T-helper 1 cell (primary cell): ENCODE results near the gene SLC4A7.
"Not testable (repeated sequence)": the region's sequence is repeated elsewhere in the genome, so short reads cannot be mapped to it uniquely, and the experiment has no call there.

ENCODE experiments used
- DNase-seq, 5 donors: peaks; one replicate each; pipeline ENCODE4 v3.0.0-alpha.2; 2012 to 2020
- total RNA-seq, 4 donors: gene quantifications; one replicate each; lab custom pipeline; 2026; lab: John Stamatoyannopoulos, UW

The SLC4A7 gene
- total RNA-seq, result 95.0 to 179 (median 142) reads per million in 4 donors

DNA sequence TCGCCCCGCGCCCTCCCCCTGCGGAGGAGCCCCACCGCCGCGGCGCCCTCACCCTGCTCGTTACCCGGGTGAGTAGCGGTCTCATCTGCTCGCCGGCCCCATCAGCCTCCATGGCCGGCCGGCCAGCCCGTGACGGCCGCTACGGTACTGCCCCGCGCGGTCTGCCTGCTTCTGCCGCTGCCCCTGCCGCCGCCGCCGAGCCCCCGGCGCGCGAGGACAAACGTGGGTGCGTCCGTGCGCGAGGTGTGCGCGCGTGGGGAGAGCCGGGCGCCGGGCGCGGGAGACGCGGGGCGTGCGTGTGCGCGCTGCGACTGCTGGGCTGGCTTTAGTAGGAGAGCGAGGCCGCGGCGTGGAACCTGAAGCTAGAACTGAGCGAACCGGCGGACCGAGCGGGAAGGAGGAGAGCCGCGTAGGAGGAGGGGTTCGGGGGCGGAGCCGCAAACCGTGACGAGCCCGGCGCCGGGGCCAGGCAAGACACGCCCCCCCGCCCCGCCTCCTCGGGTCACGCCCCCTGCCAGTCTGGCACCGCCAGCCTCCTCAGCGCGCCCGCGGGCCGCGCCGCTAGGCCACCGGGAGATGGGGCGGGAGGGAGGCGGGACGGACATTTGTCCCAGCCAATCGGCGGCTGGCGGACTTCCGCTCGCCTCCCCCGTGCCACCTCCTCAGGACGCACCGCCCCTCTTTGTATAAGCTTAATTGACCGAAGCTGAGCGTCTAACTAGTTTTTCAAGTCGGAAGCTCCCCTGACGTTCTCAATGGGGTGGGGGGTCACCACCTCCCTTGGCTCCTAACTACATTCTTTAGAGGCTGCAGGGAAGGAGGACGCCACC is at the start of gene SLC4A7:
SLC4A7 (minus strand) TSS at position 370 of the 830 bp plus-strand sequence; CDS start at position 112, 258 bp downstream.
- peak; percentile 98 to 99 (median 98) for DNase-seq

DNA sequence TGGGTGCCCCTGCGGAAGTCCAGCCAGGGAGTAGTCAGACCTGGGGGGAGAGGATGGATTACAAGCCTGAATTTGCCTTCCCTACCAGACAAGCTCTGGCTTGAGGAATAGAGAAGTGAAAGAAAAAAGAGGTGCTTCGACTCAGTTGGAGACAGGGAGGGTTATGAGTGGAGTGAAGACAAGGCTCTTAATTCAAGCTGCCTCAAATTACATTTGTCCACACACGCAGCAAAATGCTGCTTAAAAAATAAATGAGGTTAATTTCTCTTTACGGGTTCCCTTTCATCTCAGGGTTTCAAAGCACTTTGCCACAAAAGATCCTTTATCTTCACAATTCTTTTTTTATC is 49.0 kb upstream of the SLC4A7 start:
- no peak for DNase-seq

DNA sequence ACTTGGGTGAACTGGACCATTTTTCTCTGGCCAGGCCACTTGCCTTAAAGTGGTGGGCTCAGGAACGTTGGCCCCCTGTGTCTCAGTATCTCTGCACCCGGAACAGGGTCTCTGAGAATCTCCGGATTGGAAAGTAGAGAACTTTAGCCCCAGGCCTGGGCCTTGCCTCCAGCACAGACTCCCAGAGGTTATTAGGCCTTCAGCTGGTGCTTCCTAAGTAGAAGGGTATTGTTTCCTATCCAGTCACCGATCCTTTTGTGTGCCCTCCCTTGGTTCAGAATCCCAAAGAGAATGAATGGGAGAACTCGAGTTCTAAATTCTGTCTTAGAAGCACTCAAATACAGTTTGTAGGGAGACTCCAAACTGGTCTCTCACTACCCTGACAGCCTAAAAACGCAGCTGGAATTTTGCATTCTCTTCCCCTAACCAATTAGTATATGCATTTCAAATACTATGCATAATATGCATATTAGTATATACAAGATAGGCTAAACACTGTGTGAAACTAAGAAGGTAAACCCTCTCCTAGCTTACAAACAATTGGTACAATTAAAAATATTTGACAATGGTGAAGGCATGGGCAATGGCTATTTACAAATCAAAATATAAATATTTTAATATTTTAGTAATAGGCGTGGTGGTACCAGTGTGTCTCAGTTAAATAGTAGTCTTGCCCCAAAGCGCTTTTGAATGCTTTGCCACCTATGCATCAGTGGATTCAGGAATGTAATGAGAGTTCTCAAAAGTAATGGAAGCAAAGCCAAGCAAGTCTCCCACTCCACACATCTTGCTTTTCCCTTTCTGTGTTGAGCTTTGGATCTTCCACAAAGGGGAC is 48.5 kb upstream of the SLC4A7 start:
- no peak for DNase-seq

DNA sequence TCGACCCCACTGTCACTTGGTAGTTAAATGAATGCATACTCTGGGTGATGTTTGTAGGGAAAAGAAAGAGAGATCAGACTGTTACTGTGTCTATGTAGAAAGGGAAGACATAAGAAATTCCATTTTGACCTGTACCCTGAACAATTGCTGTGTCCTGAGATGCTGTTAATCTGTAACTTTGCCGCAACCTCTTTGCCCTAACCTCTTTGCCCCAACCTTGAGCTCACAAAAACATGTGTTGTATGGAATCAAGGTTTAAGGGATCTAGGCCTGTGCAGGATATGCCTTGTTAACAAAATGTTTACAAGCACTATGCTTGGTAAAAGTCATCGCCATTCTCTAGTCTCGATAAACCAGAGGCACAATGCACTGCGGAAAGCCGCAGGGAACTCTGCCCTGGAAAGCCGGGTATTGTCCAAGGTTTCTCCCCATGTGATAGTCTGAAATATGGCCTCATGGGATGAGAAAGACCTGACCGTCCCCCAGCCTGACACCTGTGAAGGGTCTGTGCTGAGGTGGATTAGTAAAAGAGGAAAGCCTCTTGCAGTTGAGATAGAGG is 47.1 kb upstream of the SLC4A7 start:
- DNase-seq, result not testable (repeated sequence)

DNA sequence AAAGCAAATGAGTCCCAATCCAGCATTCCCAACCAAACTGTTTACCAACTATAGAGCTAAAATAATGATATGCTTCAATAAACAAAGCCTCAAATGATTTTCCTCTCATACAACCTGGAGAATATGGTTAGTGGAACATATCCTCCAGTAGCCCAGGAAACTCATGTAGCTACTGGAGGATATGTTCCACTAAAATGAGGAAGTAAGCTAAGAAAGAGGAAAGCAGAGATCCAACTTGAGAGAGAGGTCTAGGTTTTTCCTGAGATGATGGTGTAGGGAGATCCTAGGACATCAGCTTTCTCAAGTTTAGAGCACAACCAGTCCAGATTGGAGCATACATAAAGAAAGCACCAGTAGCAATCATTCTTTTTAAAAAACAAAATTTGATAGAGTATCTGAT is 44.6 kb upstream of the SLC4A7 start:
- DNase-seq, result no peak

DNA sequence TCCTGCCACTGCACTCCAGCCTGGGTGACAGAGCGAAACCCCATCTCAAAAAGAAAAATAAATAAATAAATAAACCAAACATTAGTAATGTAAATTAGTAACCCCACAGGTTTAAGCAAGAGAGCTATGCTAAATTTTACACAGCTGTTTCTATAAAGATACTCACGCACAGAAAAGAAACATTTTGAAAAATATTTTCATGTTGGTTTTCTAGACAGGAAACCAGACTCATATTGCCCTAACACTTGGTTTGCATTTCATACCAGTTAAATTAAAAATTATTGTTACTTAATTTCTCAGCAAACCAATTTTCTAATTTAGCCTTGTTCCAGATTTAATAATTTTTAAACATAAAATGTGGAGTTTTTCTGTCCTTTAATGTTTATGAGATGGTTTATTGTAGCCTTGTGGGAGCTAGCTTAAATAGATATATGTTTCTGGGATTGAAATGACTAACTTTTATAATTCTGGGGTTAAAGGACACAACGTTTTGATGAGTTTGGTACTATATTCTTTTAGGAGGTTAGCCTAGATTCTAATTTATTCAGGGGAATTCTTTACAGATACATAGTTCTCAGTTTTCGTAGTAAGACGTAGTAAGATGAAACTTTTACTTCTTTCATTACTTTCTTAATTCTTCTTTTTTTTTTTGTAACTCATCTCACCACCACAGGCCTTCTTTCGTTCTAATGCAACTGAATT is 42.6 kb upstream of the SLC4A7 start:
- no peak for DNase-seq

DNA sequence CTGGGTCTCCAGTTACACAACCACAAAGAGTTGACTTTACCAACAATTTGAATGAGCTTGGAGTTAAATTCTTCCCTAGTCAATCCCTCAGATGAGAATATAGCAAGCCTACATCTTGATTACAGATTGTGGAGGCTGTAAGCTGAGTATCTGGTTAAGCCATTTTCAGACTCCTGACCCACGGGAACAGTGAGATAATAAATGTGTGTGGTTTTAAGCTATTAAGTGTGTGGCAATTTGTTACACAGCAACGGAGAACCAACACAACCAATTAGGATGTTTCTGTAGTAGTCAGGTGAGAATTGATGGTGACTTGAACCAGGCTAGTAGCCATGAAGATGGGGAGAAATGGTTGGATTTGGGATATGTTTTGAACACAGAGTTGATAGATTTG is 37.7 kb upstream of the SLC4A7 start:
- DNase-seq, result no peak

DNA sequence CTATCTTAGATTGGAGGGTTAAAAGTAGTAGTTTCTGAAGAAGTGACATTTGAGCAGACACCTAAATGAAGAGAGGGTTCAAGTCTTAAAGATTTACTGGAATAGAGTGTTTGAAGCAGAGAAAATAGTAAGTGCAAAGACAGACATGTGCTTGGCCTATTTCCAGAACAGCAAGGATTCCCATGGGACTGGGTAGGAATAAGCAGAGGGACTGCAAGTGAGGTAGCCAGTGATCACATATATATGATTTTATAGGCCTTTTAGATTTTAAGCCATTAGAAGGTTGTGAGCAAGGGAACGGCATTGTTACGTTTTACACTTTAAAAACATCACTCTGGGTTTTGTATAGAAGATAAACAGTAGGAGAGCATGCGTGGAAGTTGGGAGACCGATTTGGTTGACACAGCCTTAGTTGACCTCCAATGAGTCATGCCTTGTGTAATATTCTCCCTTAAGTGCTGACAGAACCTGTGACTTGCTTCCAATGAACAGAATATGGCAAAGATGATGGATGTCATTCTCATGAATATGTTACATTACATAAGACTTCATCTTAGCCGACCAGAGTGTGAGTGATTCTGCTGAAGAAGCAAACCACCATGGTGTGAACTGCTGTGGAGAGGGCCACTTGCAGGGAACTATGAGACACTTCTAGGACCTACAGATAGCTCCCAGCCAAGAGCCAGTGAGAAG is 37.1 kb upstream of the SLC4A7 start:
- no peak for DNase-seq

DNA sequence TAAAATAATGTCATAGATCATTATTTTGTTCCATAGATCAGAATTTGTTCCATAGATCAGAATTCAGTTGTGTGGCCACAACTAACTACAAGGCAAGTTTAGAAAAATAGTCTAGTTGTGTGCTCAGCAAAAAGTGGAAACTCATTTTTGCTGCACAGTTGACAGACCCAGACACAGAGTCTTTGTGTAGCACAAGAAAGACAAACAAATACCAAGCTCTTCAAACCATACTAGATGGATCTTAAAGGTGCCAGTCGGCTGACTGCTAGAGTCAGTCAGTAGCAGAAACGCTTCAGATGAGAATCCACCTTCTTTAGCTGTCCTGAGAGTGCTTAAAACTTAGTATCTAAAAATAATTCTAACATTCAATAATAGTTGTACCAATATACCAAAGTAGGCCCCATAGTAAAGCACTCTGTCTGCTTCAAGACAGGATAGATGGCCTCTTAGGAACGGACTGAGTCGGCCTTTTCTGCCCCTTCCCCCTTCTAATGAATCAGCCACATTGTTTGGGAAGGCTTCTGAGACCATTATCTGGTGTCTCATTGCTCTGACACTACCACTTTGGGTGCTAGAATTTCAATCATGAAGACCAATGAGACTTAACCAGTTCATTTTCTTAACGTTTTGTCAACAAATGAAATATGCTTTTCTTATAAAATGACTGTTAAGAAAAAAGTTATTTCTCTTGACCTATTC is 27.7 kb upstream of the SLC4A7 start:
- DNase-seq, result no peak

DNA sequence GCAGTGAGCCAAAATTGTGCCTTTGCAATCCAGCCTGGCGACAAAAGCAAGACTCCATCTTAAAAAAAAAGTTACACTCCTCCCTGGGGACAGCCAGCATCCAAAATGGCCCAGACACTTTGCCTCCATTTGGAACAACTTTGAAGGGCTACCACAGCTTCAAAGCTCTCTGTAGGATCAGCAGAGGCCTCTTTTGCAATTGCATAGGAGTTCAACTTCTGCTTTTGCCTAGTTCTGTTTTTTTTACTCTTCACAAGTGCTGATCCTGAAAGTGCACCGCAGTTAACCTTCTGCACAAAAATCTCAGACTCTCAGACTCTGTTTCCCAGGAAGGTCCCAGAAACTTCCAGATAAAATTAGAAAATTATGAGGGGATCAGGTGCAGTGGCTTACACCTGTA is 25.2 kb upstream of the SLC4A7 start:
- no peak for DNase-seq

DNA sequence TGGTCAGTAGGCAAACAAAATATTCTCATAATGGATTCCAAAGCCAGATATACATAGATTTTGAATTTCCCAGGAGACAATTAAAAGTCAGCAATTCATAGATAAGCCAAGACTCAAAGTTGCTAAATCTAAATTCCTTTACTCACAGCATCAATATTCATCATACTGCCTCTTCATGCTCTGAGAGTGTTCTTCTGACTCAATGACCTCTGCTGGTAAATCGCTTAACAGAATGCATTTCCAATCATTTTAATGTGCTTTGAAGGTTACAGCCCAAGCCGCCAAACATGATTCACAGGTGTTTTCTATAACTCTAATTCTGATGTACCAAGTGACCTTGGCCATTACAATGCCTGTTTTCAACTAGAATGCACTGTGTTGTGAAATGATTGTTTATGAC is 24.2 kb upstream of the SLC4A7 start:
- DNase-seq, result no peak

DNA sequence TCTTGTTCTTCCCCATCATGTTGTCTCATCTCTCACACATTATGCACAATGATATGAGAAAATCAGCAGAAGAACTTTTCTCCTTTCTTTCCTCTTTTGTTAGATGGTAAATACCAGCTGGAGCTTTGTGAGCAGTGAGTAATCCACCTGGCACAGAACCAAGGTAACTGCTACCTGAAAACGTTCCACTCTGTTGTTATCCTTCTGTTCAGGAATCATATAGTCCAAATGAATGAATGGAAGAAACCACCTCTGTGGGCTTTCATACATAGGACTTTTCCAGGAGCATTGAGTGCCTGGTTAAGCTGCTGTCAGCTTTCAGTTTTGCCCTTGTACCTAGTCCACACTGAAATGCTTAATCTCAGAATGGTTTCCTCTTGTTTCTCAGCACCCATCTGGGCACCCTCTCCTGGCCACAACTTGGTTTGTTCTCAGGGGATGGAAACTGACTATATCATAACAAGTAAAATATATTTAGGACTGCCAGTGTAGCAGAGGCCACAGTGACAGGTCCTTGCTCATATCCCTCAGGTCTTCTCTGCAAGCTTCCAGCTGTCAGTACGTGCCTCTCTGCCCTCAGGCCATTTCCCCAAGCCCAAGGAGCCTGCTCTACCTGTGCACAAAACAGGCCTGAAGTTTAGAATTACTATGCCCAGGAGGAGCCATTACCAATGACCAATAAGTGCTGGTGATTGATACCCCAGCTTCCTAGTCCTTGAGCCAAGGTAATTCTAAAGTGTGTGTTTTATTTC is 23.5 kb upstream of the SLC4A7 start:
- DNase-seq, result no peak

DNA sequence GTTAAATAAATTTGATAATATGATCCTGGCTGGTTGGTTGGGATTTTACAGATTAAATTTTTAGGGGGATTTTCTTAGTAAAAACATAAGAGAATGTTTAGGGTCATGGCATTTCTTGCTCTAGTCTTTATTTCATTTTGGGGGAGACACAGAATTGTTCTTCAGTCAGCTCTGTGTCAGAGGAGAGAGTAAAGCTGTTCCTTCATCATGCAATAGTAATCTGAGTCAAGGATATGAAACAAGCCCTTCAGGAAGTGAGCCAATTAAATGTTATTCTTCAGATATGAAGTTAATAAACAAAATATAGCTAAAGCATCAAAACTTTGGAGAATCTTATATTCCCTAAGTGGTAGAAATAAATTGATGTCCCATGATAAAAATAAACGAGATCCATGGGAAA is 22.9 kb upstream of the SLC4A7 start:
- no peak for DNase-seq

DNA sequence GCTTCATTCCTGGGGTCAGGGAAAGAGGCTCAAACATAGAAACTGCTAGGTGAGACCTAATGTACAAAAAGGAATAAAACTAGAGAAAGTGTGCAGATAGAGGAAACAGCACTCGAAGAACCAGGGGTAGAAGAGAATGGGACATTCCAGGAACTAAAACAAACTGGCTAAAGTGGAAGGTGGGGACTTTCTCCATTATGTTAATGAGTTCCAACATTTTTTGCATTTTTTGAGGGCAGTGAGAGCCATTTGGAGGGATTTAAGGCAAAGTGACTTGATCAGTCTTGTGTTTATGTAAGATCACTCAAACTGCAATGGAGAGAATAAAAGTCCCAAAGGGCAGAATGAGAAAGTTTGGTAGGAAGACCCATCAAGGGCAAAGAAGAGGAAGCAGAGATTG is 20.6 kb upstream of the SLC4A7 start:
- DNase-seq, result no peak

DNA sequence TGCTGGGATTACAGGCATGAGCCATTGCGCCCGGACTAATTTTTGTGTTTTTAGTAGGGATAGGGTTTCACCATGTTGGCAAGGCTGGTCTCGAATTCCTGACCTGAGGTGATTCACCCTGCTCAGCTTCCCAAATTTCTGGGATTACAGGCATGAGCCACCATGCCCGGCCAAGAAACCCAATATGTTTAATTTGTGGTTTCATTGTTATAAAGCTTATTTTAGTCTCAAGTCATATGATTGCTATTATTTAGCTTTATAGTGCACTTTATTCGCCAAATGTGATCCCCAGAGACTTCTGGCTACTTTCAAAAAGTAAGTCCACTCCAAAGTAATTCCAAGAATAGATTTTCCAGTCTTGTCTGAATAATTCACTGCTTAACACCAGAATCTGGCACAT is 19.3 kb upstream of the SLC4A7 start:
- DNase-seq, result no peak

DNA sequence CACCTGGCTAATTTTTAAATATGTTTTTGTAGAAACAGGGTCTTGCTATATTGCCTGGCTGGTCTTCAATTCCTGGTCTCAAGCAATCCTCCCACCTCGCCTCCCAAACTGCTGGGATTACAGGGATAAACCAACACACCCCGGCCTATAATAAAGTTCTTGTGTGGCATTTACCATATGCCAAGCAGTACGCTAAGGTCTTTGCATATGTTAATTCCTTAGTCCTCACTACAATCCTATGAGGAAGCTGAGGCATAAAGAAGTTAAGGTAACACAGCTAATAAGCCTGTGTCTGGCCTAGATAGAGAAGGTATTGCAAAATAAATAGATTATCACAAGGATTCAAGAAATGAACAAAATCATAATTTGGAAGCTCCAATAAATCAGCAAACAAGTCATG is 17.6 kb upstream of the SLC4A7 start:
- DNase-seq, result no peak

DNA sequence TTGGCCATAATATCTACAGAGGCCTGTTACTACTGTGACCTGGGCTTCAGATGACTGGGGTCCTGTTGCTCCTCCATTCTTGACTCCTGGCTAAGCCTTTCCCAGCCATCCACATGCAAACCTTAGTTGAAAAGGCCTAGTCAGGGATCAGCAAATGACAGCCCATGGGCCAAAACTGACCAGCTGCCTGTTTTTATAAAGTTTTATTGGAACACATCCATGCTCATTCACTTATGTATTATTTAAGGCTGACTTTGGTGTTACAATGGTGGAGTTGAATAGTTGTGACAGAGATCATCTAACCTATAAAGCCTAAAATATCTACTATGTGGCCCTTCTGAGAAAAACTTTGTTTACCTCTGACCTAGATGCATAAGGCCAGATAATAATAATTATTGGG is 16.8 kb upstream of the SLC4A7 start:
- no peak for DNase-seq

DNA sequence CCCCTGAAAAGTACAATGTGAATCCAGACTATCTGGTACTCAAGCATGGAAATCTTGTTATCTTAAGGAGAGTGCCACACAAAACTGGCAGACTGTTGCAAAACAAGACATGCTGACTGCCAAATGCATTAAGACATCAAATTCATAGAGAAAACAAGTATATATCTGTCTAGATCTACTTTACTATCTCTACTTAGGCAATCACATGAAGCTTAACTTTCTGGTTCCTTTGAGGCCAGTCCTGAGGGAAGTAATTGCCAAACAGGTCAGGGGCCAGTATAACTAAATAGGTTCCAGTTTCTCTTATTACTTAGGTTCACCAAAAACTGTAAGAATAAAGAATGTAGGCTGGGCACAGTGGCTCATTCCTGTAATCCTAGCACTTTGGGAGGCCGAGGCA is 15.9 kb upstream of the SLC4A7 start:
- no peak for DNase-seq

DNA sequence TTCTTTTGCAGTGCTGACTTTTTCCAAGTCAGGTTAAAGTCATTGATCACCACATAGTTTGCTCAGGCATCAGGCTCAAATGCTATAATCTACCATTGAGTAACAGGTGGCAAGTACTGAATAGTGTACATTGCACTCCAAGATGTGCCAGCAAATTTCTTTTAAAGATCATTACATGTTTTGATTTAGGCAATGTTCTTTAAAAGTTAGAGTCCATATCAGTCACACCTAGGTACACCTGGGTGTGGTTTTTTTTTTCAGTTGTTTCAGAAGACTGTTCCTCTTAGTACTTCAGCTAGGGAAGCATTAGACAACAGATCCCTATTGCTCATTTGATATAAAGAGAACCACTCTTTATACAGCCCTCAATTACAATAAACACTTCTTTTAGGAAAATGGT is 10.6 kb upstream of the SLC4A7 start:
- no peak for DNase-seq

DNA sequence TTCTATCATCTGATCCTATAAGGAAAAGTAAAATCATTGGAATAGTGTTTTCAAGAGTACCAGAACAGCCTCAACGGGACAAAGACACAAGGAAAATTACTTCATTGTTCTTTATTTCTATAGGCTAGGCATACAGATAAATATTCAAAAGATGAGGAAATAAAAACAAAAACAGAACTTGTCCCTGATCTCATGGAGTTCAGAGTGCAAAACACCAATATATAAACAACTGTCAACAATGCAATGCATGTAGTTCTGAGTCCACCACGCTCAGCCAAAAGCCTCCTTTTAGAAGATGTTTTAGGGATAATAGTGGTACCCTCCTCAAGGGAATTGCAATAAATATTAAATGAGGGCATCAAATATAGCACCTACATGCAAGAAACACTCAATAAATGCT is 4.6 kb upstream of the SLC4A7 start:
- no peak for DNase-seq

DNA sequence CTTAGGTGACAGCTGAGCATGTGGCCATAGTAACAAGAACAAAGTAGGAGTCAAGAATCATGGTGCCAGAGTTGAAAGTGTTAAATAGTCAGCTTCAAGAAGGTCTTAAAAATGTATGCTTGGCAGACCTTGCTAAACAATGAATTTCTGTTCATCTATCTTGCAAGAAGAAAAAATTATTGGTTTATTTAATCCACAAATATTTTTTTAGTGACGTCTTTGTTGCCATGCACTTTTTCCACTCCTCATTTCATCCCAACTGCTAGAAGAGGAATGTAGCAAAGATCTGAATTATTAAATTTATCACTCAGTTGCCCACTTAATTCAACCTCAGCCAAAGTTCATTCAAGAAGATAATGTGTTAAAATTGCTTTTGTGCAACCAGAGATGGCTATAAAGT is 3.2 kb upstream of the SLC4A7 start:
- no peak for DNase-seq
